Astrocyte (in vitro differentiated cells and primary cell): ENCODE data around the gene IGF2BP3.

Source experiments
- CTCF ChIP-seq: IDR thresholded peaks from 2 replicates; pipeline ENCODE4 v1.5.1; 2011; ENCODE audit warnings: low read depth, mild to moderate bottlenecking, inconsistent platforms, low read length, moderate library complexity; ENCODE audit not compliant: insufficient read depth
- EZH2 ChIP-seq: IDR thresholded peaks from 2 replicates; pipeline ENCODE4 v1.6.1; 2012; ENCODE audit warnings: mild to moderate bottlenecking, low read length, inconsistent platforms; ENCODE audit not compliant: insufficient read depth

DNA sequence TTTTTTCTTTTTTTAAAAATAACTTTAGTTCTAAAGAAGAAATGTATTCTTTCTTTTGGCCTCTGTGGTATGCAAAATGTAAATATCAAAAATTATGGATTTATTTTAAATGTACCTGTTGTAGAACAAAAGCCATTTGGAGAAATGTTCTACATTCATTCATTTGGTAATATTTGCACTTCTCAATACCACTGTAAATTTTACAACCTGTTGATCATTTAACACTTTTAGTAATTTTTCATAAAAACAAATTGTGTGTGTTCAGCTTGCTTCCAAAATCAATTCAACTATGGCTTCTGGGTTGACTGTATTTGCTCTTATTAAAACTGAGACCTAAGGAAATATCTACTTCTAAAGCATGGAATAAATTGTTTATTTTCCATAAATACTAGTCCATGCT, 2.3 kb upstream of the IGF2BP3 start:
- TF ChIP-seq CTCF, result no peak
- TF ChIP-seq EZH2, result no peak
